IPS-18a (cell line): Measurements from ENCODE around the gene GNAT3.

Source experiments
- H3K27ac ChIP-seq: one replicate; pipeline ENCODE4 v1.5.1; 2013; ENCODE audit warnings: low read length
- H3K27me3 ChIP-seq: one replicate; pipeline ENCODE4 v1.6.1; 2013; ENCODE audit warnings: mild to moderate bottlenecking, low read length; ENCODE audit not compliant: control insufficient read depth, insufficient read depth
- H3K36me3 ChIP-seq: one replicate; pipeline ENCODE4 v1.6.1; 2013; ENCODE audit warnings: low read depth, low read length; ENCODE audit not compliant: control insufficient read depth
- H3K4me1 ChIP-seq: one replicate; pipeline ENCODE4 v1.6.1; 2013; ENCODE audit warnings: low read depth, low read length; ENCODE audit not compliant: control insufficient read depth
- H3K4me3 ChIP-seq: one replicate; pipeline ENCODE4 v1.5.1; 2013; ENCODE audit warnings: low read length
- H3K9ac ChIP-seq: one replicate; pipeline ENCODE4 v1.6.1; 2013; ENCODE audit warnings: mild to moderate bottlenecking, low read length, moderate library complexity
- H3K9me3 ChIP-seq: one replicate; pipeline ENCODE4 v1.6.1; 2013; ENCODE audit warnings: low read depth, low read length; ENCODE audit not compliant: control insufficient read depth

The GNAT3 gene

DNA sequence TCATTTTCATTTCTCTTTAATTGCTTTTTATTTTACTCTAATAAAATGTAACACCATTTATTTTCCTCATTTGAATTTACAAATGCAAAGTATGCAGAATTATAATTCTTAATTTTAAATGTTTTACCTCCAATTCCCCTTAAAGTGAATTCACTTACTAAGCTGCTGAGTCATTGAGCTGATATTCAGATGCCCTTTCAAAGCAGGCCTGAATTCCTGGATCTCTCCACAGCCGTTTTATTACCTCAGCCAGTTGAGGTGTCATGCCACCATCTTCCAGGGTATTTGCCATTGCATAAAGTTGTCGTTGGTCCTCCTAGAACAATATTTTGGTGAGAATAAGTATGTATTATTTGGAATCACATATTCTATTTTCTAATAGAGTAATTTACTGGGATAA is 33.2 kb downstream of the GNAT3 start:
- Histone ChIP-seq H3K9me3 (no peaks in the 10 kb centered on the region), H3K36me3 (no peaks in the 10 kb centered on the region), H3K4me1 (peaks cover 5% of the 10 kb centered on the region), H3K27ac (no peak overlapping the region), H3K9ac (no peak overlapping the region), H3K27me3 (no peaks in the 10 kb centered on the region), H3K4me3 (no peak overlapping the region)

DNA sequence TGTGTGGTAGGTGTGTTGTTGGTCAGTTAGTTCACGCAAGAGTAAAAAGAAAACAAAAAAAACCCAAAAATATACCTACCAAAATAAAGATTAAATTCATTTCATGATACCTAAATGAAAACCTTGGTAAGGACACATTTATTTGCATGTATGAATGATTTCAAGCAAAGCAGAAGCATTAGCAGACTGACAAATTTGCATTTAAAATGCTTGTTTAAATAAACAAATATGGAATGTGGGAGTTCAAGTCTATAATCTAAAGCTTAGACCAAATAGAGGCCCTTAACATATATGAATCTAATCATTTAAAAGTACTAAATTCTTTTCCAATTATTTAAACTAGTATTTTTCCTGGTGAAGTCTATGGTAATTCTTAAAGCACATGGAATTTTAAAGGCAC is 35.8 kb downstream of the GNAT3 start:
- Histone ChIP-seq H3K4me1 (peaks cover 4% of the 10 kb centered on the region), H3K4me3 (no peak overlapping the region), H3K9me3 (no peaks in the 10 kb centered on the region), H3K36me3 (no peaks in the 10 kb centered on the region), H3K27me3 (no peaks in the 10 kb centered on the region), H3K27ac (no peak overlapping the region), H3K9ac (peak overlapping the region; percentile 18)

DNA sequence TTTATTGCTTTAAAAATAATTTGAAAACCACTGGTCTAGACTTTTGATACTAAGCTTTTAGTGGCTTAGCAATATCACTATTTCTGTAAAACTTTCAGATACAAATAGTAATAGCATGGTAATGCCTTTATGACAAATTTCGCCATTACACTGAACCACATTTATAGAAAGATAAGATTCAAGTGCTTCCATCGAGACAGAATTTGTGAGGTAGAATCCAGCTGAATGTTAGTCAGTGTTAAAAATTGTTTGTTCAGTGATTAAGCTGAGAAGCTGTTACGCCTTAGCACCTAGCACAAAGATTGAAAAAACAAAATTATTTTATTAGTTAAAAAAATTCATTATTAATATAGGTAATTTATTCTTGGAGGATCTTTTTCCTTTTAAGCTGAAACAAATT is 36.5 kb downstream of the GNAT3 start:
- H3K9ac ChIP-seq: no peak overlapping the region
- no peaks in the 10 kb centered on the region for H3K36me3 ChIP-seq
- no peaks in the 10 kb centered on the region for H3K4me1 ChIP-seq

DNA sequence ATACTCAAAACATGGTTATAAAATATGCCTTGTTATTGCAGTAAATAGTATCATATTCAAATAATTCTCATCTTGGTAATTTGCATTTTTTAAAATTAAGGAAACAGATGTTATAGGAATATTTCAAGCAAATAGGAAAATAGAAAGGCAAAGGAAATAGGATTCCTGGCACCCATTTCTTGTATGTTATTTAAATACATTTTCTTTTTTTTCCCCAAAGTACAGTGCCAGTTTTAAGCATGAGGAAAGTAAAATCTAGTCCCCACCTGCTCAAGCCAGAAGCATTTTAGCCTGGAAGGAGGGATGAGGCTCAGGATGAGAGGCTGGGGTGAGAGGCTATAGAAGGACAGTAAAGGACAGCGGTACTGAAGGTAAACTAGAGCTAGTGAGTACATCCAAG is 38.1 kb downstream of the GNAT3 start:
- Histone ChIP-seq H3K4me1 (no peaks in the 10 kb centered on the region), H3K9me3 (no peaks in the 10 kb centered on the region), H3K27me3 (no peaks in the 10 kb centered on the region), H3K4me3 (no peak overlapping the region), H3K36me3 (no peaks in the 10 kb centered on the region), H3K27ac (no peak overlapping the region), H3K9ac (no peak overlapping the region)

More for the DNA sequence above, 36.5 kb downstream of the GNAT3 start:
- Histone ChIP-seq H3K27ac (no peak overlapping the region), H3K4me3 (no peak overlapping the region), H3K9me3 (no peaks in the 10 kb centered on the region), H3K27me3 (no peaks in the 10 kb centered on the region)

GRCh38 chr7:80472491-80473200 is 39.2 kb downstream of the GNAT3 start:
- Histone ChIP-seq H3K27me3 (no peaks in the 10 kb centered on the region), H3K27ac (no peak overlapping the region), H3K36me3 (no peaks in the 10 kb centered on the region), H3K9ac (no peak overlapping the region), H3K4me3 (no peak overlapping the region), H3K4me1 (no peaks in the 10 kb centered on the region), H3K9me3 (no peaks in the 10 kb centered on the region)

DNA sequence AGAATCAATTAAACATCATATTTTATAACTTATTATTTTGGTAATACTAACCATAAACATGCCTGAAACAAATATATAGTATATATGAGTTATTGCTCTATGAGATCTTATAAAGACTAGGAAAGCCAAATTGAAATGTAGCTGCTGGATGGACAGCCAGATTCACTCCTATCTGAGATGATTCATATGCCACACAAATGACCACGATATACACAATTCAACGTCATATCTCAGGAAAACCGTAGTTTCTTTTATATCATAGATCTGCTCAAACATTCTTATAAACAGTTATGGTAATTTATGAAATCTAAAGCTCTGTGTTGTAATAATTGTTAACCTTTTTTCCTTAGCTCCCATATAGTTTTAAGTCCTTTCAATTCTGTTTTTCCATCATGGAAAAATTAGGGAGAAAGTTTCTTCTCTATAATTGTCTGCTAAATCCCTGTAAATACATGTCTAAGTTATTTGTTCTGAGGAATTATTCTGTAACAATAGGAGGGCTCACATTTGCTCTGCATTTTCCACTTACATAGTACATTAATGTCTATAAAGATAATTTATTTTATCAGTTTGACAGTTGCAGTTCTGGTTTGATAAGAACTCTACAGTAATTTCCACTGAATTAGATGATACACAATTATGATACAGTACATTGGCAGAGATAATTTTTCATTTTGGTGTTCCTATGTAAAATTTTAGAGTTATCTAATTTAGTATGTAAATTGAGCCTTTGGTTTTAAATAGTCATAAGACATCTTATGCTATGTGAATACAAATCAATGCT is 42.7 kb downstream of the GNAT3 start:
- peaks cover 4% of the 10 kb centered on the region for H3K4me1 ChIP-seq
- no peak overlapping the region for H3K4me3 ChIP-seq
- no peak overlapping the region for H3K9ac ChIP-seq
- no peaks in the 10 kb centered on the region for H3K27me3 ChIP-seq
- H3K36me3 ChIP-seq: no peaks in the 10 kb centered on the region
- H3K9me3 ChIP-seq: no peaks in the 10 kb centered on the region
- no peak overlapping the region for H3K27ac ChIP-seq

DNA sequence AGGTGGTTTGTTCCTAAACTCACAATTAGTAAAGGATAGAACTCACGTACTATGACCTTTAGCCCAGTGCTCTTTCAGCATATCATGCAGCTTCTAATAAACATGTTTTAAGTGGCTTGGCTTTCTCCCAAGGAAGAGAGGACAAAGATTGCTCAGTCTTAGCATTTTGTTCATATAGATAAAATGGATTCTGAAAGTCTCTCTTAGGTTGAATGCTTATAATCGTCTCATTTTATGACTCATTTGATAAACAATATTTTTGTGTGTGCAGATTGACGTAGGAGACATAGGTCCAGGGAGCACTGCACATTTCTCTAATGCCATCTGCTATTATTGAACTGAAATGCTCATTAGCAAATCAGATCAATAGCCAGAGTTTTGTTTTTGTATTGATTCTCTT is 44.8 kb downstream of the GNAT3 start:
- H3K9ac ChIP-seq: no peak overlapping the region
- H3K27ac ChIP-seq: no peak overlapping the region
- no peaks in the 10 kb centered on the region for H3K36me3 ChIP-seq
- H3K27me3 ChIP-seq: no peaks in the 10 kb centered on the region
- H3K4me1 ChIP-seq: peaks cover 4% of the 10 kb centered on the region
- no peaks in the 10 kb centered on the region for H3K9me3 ChIP-seq
- no peak overlapping the region for H3K4me3 ChIP-seq

DNA sequence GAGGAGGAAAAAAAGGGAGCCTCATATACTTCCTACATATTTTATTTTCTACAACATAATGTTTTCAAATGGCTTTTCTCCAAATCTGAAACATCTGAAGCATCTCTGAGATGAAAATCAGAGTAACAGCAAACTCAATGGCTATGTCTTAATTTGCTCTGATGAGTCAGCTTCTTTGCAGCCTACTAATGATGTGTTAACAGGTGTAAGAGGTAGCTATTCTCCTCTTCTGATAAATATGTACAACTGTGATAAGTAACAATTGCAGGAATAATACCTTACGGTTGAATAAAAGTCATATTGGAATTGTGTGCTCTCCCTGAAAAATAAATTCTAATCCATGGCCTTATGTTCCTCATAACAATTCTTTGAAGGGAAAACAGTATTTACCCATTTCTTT is 45.2 kb downstream of the GNAT3 start:
- H3K4me1 ChIP-seq: peaks cover 4% of the 10 kb centered on the region
- no peaks in the 10 kb centered on the region for H3K36me3 ChIP-seq
- no peak overlapping the region for H3K27ac ChIP-seq
- no peaks in the 10 kb centered on the region for H3K27me3 ChIP-seq
- H3K4me3 ChIP-seq: no peak overlapping the region
- no peaks in the 10 kb centered on the region for H3K9me3 ChIP-seq
- H3K9ac ChIP-seq: no peak overlapping the region

DNA sequence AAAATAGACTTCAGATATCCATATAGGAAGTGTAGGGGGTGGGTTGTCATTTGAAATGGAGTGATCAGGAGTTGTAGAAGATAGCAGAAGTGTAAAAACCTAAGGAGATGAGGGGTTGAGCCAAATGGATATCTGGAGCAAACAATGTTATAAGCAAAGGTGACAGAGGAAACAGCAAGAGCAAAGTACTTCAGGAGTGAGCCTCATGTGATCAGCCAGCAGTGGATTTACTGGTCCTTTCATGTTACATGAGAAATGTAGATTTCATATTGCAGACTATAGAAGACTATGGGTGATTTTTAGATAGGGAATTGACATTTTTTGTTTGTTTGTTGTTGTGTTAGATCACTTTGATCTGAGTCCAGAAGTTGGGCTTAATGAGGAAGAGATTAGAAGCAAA is 47.7 kb downstream of the GNAT3 start:
- peaks cover 4% of the 10 kb centered on the region for H3K4me1 ChIP-seq
- no peak overlapping the region for H3K4me3 ChIP-seq
- H3K27ac ChIP-seq: no peak overlapping the region
- no peak overlapping the region for H3K9ac ChIP-seq
- no peaks in the 10 kb centered on the region for H3K36me3 ChIP-seq
- no peaks in the 10 kb centered on the region for H3K9me3 ChIP-seq
- no peaks in the 10 kb centered on the region for H3K27me3 ChIP-seq

DNA sequence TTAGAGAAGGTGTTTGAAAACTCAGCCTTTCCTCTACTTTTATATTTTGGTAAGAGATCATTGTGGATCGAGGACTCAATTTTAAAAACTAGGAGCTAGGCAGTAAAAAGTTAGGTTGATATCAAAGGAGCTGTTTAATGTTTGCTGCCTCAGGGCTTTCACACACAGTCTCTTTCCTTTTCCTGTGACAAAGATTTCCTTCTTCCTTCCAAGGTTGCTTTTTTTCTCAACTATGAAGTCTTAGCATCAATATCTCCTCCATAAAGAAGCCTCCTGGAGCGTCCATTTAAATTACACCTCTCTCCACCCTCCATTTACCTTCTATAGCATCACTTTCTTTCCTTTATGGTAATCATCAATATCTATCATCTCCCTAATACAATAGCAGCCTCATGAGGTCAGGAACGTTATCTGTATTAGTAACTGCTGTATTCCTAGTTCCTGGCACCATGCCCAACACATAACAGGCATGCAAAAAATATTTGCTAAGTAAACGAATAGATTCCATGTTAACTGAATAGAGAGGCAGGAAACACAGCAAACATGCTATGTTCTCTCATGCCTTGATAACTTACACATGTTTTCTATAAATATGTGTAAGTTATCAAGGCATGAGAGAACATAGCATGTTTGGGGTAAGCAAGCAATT is 48.5 kb downstream of the GNAT3 start:
- H3K4me1 ChIP-seq: peaks cover 4% of the 10 kb centered on the region
- H3K27ac ChIP-seq: no peak overlapping the region
- no peak overlapping the region for H3K4me3 ChIP-seq
- no peaks in the 10 kb centered on the region for H3K36me3 ChIP-seq
- no peak overlapping the region for H3K9ac ChIP-seq
- H3K27me3 ChIP-seq: no peaks in the 10 kb centered on the region
- H3K9me3 ChIP-seq: no peaks in the 10 kb centered on the region

DNA sequence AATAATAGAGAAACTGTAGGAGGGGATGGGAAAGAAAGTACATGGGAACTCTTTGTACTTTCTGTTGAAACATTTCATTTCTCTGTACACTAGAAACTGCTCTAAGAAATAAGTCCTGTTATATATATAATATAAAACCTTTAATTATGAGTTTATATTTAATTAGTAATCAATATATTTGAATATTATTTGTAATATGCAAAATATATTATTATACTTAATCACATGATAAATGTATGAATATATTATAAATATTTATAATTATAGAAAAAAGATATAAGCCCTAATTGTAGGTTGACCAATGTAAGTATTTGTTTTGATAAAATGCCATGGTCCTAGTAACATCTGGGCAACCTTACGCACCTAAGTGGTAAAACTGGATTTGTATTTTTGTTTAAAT is 51.0 kb downstream of the GNAT3 start:
- H3K27ac ChIP-seq: no peak overlapping the region
- no peaks in the 10 kb centered on the region for H3K27me3 ChIP-seq
- H3K36me3 ChIP-seq: no peaks in the 10 kb centered on the region
- H3K9ac ChIP-seq: no peak overlapping the region
- peaks cover 1% of the 10 kb centered on the region for H3K4me1 ChIP-seq
- no peak overlapping the region for H3K4me3 ChIP-seq
- no peaks in the 10 kb centered on the region for H3K9me3 ChIP-seq
